Measurements from ENCODE around the gene CPEB4.

Gene CPEB4

DNA sequence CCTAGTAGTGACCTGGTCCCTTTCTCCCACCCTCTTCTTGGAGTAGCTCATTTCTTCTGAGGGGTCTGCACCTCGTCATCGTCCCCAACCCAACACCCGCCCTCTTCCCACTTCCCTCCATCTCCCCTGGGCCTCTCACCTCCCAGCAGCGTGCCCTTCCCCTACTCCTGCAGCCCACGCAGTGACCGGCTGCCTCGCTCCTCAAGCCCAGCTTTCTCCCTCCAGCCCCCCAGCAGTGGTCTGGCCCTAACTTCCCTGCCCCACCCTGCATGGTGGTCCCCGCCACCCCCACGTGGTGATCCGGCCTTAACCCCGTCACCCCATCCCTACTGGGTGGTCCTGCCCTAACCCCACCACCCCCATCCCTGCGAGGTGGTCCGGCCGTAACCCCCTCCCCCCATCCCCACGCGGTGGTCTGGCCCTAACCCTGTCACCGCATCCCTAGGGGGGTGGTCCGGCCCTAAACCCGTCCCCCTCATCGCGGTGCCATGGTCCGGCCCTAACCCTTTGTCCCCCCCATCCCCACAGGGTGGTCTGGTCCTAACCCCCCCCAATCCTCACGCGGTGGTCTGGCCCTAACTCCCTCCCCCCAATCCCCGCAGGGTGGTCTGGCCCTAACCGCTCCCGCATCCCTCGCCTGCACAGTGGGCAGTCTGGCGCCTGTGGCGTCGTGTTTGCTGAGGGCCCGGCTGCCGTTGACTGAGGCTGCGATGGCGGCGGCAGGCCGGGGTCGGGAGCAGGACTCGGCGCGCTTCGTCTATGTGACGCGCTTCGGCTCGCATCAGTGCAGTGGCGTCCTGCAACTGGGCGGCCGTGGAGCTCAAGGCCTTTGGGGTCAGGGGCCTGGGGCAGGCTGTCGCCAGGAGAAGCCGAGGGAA is 100.6 kb downstream of the CPEB4 start, which contains the start of gene C5orf47:
Gene C5orf47, plus strand, starts transcription at position 617 of the 878 bp plus-strand sequence. Its CDS starts 94 bp downstream, at position 711.
- DNase-seq: no peak

DNA sequence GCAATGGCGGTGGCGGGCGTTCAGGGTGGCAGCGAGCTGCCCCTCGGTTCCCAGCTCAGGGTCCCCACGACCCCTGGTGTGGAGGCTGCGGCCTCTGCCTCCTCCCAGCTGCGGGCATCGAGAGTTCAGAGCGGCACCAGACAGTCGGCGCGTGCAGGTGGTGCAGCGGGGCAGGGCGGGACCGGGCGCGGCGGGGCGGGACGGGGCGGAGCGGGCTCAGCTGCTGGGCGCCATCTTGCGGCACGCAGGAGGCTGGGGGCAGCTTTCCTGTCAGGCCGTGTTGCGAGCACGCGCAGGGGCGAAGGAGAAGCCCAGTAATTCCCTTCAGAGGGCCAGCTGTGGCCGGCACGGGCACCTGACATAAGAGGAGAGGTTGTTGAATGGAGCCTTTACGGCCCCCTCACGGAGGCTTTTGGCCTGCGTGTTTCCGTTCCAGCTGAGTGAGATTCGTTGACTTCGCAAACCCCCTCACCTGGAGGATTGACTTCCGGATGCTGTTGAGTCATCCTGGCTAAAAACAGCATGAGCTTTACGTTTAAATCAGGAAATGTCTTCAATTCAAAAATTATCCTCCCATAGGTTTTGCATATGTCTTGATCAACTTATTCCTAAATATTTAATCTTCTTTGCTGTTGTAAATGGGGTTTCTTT is 101.4 kb downstream of the CPEB4 start:
- DNase-seq: no peak

DNA sequence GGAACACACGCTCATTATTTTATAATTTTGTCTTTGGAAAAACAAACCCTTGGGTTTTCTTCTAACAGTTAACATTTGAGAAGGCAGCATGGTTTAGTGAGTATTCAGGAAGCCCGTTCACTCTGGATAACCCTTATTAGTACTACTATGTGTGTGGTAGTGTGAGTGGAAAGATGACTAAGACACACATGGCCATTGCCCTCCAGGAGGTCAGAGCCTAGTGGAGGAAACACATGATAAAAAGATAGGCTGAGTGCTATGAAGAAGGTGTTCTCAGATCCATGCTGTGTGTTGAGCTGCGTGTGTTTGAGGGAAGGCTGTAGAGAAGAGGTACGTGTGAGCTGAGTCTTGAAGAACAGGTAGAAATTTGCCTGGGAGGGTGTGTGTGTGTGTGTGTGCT is 109.2 kb downstream of the CPEB4 start:
- DNase-seq: no peak

DNA sequence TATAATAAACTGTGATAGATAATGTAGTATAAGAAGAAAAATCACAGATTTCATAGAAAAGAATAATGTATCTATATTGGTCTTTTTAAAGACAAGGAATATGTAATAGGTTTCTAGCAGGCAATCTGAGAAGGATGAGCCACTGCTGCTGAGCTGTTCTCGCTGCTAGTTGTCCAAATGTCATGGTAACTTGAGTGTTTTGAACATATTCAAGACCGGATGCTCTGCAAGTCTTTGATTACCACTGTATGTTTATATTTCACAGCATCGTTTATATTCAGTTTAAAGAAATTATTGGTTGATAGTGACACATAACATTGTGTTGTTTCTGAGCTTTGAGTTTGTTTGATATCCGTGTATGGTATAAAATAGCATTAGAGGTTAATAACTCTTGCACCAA is 110.4 kb downstream of the CPEB4 start:
- no peak for DNase-seq

DNA sequence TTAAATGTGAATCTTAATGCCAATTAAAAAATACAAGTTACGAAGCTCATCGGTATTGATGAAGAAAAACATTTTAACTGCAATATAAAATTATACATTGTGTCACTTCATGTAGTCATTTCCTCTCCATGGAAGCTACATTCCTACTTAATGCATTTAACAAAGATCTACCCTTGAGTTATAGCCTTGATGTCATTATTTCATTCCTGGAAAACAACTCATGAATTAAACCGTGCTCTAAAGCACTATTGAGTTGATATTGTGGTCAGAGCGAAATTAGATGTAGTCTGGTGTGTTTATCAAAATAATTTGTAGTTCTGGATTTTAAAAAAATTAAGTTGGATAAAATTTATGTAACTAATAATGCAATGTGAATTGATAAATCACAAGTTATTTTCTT is 111.9 kb downstream of the CPEB4 start:
- no peak for DNase-seq

DNA sequence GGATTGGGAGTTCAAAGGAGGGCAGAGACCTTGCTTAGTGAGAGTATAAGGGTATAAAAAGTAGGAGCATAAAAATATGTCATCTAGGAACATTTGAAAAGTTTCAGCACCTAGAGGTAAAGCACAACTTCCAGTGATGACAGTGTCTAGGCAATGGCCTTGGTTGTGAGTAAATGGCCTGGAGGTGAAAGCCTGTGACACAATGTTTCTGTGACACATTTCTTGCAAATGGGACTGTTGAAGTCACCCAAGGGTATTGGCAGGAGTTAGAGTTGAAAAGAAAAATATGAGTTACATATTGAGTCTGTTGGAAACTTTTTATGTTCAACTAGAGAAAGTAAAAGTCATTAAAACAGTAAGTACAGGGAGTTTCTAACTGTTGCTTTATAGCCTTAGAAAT is 115.6 kb downstream of the CPEB4 start:
- no peak for DNase-seq

DNA sequence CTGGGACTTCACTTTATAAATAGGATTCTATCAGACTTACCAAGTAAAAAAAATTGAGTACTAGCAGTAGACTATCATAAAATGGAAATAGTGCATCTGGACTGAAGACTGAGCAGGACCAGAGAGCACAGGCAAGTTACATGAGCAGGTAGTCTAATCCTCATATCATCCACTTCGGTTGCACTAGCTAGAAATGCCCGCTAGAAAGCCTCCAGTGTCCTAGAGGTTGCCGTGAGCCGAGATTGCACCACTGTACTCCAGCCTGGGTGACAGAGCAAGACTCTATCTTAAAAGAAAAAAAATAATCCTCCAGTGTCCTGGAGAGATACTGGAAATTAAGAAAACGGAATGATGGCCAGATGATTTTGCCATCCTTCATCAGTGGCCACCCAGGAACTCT is 120.8 kb downstream of the CPEB4 start:
- no peak for DNase-seq

DNA sequence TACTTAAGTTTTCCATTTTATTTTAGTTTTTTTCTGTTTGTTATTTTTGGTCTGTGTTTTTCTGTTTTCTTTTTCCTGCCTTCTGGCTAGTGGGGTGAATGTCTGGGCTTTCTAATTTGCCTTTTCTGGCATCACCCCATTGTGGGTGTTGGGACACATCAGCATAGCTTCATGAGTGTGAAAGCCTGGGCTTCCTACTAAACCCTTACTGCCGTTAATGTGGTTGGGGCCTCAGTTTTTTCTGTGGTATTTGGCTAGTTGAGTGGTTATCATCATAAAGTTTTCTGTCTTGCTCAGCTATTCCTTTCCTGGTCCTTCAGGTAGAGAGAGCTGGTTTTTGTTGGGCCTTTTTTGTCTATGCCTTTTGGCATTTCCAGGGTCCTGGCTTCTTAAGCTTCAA is 122.2 kb downstream of the CPEB4 start:
- DNase-seq: no peak

DNA sequence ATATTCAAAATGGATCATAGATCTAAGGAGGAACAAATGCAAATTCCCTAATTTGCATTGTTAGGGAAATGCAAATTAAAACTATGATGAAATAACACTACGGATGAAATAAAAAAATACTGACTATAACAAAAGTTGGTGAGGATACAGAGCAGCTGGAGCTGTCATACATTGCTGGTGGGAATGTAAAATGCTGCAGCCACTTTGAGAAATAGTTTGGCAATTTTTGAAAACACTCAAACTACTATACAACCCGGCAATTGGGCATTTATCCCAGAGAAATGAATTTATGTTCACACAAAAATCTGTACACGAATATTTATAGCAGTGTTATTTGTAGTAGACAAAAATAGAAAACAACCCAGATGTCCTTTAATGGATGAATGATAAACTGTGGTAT is 123.3 kb downstream of the CPEB4 start:
- DNase-seq: no peak
